ENCODE data around the gene OR6M1.

DNA sequence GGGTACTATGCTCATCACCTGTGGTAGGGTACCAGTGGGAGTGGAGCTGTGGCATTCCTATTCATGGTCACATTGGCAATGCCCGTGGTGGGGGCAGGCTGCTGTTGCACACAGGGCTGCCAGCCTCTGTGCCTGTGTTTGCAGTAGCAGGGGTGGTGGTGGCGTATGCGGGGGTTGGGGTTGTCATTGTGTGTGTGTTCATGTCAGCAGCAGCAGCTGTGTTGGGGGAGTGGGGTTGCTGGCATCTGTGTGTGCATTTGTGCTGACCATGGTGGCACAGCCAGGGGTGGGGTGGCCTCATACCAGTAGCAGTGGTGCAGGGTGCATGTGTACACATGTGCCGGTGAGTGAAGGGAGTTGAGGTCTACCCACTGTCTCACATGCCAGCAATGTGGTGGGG, 45.0 kb upstream of the OR6M1 start:
- TF ChIP-seq, protein P1, sequence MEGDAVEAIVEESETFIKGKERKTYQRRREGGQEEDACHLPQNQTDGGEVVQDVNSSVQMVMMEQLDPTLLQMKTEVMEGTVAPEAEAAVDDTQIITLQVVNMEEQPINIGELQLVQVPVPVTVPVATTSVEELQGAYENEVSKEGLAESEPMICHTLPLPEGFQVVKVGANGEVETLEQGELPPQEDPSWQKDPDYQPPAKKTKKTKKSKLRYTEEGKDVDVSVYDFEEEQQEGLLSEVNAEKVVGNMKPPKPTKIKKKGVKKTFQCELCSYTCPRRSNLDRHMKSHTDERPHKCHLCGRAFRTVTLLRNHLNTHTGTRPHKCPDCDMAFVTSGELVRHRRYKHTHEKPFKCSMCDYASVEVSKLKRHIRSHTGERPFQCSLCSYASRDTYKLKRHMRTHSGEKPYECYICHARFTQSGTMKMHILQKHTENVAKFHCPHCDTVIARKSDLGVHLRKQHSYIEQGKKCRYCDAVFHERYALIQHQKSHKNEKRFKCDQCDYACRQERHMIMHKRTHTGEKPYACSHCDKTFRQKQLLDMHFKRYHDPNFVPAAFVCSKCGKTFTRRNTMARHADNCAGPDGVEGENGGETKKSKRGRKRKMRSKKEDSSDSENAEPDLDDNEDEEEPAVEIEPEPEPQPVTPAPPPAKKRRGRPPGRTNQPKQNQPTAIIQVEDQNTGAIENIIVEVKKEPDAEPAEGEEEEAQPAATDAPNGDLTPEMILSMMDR (IDR thresholded peaks at IDR 0.05 in 8 of 11, conservative IDR thresholded peaks at IDR 0.05 in 3 of 11) = no peak
- TF ChIP-seq POLR2AphosphoS5 (IDR thresholded peaks at IDR 0.05) = no peak
- TF ChIP-seq POLR2A (IDR thresholded peaks at IDR 0.05) = no peak
